NCI-H748 (cell line): Measurements from ENCODE around the gene METTL14.
"Not testable (repeated sequence)": the region's sequence is repeated elsewhere in the genome, so short reads cannot be mapped to it uniquely, and the experiment has no call there.

Experiments used
- DNase-seq: peaks from one replicate; lab custom pipeline; 2025; ENCODE audit not compliant: unreplicated experiment; lab: John Stamatoyannopoulos, UW

METTL14 gene

GRCh38 chr4:118684873-118685811, at the start of gene METTL14:
Gene METTL14 (plus strand): TSS chr4:118685392. CDS start chr4:118685535, 143 bp downstream.
- DNase-seq = peak; percentile 93

DNA sequence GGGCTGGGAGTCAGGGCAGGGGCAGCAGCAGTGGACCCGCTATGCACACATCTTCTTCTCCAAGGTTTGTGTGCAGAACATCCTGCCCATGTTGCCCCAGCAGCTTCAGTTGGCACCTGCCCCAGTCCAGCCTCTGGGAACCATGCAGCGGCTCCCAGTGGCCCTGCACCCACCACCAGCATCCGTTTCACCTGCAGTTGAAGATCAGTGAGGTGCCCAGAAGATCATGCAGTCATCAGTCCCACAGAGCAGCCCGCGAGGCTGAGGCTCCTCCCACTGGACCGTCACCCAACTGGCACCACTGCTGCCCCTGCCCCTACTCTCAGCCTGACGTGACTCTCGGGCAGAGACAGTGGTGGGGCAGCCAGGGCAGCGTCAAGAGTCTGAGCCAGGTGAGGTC, 49.1 kb upstream of the METTL14 start:
- not testable (repeated sequence) for DNase-seq

GRCh38 chr4:118664665-118665064, 20.5 kb upstream of the METTL14 start:
- not testable (repeated sequence) for DNase-seq

DNA sequence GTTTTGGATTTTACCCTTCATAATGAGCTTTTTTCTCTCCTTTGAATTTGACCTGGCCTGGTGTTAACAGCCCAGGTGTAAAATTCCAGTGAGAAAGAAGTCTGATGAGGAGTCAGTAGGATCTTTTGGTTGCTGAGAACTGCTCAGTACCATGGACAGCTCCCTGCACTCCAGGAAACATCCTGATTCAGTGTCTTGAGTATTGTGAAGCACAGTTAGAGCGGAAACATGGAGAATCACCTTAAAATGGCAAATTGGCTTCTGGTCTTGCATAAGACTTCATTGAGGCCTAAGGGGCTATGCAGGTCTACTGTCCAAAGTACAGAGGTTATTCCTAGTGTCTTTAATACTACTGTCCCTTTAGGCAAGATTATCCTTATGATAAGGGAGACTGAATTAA, 16.0 kb upstream of the METTL14 start:
- not testable (repeated sequence) for DNase-seq

DNA sequence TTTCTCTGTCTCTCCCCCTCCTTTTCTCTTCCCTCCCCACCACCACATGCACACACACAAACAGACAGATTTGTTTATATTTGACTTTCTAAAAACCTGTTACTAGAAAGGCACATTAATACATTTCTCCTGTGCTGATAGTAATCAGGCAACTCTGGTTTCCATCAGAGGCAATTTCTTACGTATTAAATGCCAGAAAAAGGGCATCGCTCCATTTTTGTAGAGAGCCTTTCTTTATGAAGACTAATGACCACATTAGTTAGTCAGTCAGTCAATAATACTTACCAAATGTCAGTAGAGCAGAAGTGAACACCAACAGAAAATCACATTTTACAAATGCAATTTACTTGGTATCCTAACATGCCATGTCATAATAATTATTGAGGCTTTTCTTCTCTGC, 14.2 kb upstream of the METTL14 start:
- DNase-seq = not testable (repeated sequence)

GRCh38 chr4:118676128-118676527, 9.1 kb upstream of the METTL14 start:
- DNase-seq = no peak

- no peak for DNase-seq
These were observed 4.4 kb upstream of the METTL14 start for GRCh38 chr4:118680808-118681207.

DNA sequence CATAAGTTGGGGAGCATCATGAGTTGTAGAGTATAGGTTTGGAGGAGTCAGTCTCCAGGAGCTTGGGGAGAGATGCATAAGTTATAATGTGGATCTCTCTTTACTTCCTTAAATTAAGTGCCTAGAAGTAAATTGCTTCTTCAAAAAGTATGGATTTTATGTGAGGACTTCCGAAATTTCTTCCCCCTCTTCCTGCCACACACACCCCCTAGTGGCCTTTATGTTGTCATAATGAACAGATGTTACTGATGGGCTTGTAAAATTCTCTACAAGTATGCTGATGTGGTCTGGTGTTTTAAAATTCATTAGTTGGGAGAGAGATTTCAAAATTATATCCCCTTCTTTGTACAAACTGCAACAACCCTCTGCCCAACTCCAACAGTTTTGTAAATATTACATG, 2.3 kb upstream of the METTL14 start:
- DNase-seq = no peak

GRCh38 chr4:118683513-118683912, 1.7 kb upstream of the METTL14 start:
- DNase-seq = peak; percentile 36

DNA sequence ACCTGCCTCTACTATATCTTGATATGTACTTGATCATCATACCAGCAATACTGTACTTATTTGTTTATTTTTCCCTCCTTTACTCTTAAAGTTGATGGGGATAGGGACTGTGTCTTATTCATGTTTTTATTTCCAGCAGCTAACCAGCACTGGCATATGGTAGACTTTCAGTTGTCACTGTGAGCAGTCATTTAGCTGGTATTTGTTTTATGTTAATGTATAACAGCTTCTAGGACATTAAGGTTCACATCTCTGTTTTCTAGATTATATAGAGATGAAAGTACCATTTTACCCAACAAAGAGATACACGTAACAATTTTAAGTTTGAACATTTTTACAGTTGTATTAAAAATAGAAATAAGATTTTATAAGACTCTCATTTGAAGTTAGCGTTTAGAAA, 17.9 kb downstream of the METTL14 start:
- no peak for DNase-seq

GRCh38 chr4:118711052-118711451, 25.9 kb downstream of the METTL14 start:
- no peak for DNase-seq

DNA sequence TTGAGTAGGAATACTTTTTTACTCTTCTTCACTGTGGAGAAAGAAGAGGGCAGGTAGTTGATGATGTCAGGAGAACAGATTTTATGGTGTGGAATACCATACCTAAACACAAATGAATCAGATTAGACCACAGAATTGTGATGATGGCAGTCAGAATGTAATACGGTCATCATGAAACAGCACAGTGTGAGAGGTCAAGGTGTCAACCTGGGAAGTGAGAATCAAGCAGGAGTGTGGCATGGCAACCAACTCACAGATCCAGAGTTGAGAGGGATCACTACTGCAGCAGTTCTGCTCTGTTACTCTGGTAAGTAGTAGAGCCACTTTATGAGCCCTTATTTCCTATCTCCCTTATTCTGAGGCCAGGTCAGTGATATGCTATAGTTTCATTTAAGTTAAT, 27.7 kb downstream of the METTL14 start:
- no peak for DNase-seq

GRCh38 chr4:118714682-118715081, 29.5 kb downstream of the METTL14 start:
- no peak for DNase-seq

DNA sequence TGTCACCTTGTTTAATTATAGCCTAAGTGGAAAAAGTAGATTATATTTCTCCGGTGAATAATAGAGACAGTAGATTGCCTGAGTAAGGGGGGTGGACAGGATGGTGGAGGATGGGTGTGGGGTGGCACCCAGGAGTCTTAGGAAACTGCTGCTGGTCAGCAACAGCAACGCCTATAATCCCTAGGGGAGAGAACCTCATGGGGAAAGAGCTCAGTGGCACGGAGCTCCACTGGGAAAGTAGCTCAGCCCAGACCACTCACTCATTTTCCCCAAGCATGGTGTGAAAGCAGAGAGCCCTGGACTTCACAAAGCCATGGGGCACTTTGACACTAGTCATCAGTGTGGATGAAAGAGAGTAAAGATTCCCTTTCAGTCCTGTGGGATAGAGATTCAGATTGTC, 31.1 kb downstream of the METTL14 start:
- no peak for DNase-seq

DNA sequence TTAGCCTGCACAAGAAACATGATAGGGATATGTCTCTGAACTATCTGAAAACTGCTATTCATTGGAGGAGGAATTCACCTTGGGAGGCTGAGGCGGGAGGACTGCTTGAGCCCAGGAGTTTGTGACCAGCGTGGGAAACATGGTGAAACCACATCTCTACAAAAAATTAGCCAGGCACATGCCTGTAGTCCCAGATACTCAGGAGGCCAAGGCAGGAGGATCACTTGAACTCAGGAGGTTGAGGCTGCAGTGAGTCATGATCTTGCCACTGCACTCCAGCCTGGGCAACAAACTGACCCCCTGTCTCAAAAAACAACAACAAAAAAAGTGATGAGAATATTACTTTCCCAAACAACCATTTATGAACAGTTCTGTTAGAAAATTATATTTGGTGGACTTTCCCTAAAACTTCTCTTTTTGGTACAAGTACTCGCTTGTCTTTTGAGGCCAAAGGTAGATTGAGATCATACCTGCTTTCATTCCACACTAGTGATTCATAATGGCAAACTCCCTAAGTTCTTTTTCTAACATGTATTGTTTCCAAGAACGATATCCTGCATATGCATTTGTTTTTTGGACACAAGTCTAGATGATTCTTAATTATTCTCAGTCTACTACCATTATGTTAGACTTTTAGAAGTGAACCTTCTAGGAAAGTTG, 33.4 kb downstream of the METTL14 start:
- no peak for DNase-seq

DNA sequence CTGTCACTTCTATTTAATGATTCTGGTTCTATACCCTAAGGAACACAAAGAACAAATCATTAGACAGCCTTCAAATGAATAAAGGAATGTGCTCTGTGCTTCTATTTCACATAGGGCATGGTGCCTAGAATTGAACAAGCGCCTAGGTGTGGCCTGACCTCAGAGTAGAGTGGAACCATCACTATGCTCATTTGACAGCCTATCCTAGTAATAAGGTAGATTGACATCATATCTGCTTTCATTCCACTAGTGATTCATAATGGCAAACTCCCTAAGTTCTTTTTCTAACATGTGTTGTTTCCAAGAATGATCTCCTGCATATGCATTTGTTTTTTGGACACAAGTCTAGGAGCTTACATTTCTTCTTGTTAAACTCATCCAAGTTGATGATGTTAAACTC, 36.6 kb downstream of the METTL14 start:
- DNase-seq = no peak

DNA sequence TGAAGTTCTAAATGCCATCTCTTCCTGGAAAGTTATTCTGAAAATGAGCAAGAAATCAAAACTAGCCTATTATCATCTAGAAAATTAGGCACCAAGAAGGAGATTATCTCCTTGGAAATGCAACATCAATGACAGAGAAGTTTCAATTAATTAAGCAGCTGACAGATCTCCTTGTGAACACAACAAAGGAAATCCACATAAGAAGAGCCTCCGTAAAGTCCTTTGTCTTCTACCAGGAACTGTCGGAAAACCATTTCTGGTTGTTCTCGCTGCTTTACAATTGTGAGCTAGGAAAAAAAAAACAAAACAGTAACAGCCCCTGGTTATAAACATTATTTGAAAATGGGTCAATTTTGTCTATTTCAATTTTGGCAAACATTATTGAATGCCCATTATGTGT, 38.2 kb downstream of the METTL14 start:
- DNase-seq = no peak

DNA sequence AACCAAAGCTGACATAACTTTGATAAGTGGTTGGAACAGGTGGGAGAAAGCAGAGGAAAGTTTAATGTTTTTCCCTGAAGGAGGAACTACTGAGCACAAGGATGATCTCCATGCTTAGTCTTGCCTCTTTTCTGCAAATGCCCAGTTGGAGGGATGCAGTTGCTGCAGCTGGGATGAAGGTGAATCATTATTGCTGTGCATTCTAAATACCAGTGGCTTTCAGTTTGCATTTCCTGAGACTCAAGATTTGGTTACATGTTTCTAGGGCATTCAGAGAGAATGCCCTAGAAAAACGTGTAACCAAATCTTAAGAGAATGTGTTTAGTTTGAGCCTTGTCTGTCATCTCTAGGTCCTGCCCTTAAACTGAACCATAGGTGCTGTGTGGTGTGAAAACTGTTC, 42.2 kb downstream of the METTL14 start:
- DNase-seq = no peak

DNA sequence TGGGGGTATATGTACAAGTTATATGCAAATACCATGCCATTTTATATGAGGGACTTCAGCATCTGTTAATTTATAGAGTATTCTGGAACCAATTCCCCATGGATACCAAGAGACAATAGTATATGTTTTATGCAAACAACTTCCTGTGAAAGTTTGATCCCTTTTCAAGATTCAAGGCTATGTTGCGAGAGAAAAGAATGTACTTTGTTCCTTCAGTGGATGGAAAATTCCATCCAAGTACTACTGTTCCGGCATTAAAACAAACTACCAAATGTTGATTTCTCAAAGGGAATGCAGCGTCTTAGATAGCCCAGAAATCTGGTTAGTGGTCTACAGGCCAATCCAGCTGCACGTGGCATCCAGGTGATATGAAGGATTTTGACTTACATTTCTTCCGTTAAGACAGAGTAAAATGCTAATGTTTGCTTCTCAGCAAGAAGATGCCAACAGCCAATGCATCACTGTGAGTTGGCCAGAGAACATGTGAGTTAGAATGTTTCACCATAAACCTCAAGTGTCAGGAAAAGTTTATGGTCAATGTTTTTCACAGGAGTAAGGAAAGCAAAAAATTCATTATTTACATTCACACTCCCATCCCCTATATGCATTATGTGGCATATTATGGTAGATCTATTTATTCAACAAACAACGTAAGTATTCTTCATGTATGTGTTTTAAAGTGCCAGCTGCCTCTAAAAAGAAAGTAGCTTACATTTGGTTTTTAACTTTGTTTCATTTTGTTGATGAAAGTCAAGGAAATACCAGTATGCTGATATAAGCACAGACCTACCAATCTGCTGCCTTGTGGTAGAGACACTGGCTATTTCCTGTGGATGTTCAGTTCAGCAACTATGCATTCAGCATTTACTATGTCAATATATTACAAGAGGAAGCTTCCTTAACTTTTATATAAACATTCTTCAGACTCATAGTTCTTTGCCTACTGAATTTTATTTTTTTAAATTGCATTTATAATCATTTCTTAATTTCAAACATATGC, 44.4 kb downstream of the METTL14 start:
- no peak for DNase-seq

- DNase-seq = no peak
These were observed 45.5 kb downstream of the METTL14 start for GRCh38 chr4:118730683-118731082.
